ENCODE data around the gene STAT5B. TPM values are rescaled to one million over a fixed set of nuclear protein-coding genes. Genes with fewer than 3 reads are reported as not detected.

The STAT5B gene
- total RNA-seq, 1 donor from 2014 or later, result 49.2 TPM

DNA sequence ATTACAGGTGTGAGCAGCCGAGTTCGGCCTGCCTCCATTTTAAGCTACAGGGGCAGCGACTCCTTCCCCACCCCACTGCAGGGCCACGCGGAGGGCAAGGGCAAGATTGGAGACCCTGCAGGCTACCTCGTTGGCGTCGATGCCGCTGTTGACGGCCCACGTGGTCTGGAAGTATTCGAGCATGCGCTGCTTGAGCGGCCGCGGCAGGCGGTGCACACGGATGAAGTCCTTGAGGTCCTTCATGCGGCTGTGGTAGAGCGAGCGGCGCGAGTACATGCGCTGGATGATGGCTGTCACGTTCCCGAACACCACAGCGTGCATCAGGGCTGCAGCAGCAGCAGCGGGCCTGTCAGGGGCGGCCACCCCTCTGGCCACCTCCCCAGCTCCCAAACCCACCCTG, 106.8 kb downstream of the STAT5B start:
- H3K9me3 Mint-ChIP-seq, result no peaks in the 10 kb centered on the region
- DNase-seq (ENCODE audit: low read depth, low spot score), result no peak
- peaks cover 5% of the 10 kb centered on the region for H3K4me1 Mint-ChIP-seq
- H3K36me3 Mint-ChIP-seq (ENCODE audit: low read depth), result no peaks in the 10 kb centered on the region
- H3K4me3 Mint-ChIP-seq, result no peak overlapping the region
- H3K27ac Mint-ChIP-seq (ENCODE audit: unreplicated experiment), result no peak overlapping the region
- TF ChIP-seq, protein P1, sequence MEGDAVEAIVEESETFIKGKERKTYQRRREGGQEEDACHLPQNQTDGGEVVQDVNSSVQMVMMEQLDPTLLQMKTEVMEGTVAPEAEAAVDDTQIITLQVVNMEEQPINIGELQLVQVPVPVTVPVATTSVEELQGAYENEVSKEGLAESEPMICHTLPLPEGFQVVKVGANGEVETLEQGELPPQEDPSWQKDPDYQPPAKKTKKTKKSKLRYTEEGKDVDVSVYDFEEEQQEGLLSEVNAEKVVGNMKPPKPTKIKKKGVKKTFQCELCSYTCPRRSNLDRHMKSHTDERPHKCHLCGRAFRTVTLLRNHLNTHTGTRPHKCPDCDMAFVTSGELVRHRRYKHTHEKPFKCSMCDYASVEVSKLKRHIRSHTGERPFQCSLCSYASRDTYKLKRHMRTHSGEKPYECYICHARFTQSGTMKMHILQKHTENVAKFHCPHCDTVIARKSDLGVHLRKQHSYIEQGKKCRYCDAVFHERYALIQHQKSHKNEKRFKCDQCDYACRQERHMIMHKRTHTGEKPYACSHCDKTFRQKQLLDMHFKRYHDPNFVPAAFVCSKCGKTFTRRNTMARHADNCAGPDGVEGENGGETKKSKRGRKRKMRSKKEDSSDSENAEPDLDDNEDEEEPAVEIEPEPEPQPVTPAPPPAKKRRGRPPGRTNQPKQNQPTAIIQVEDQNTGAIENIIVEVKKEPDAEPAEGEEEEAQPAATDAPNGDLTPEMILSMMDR (conservative IDR thresholded peaks at IDR 0.05), result no peak
- peaks cover 30% of the 10 kb centered on the region for H3K27me3 Mint-ChIP-seq (ENCODE audit: low read depth)

DNA sequence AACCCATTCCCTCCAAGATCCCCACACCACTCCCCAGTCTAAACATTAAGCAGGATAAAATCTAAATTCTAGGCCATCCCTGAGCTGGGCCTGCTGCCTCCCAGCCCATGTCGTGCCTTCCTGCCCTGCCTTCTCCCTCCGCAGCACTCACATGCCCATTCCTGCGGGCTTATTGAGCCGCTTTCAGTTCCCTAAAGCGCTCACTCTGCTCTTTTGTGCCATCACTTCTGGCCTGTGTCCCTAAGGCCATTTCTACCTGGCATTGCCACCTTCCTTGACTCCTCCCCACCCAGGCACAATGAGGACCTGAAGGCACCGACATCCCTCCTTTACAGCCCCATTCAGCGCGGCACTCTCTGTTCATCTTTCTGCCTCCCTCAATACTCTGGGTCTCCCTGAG, 108.4 kb downstream of the STAT5B start:
- Mint-ChIP-seq H3K36me3 (ENCODE audit: low read depth) (no peaks in the 10 kb centered on the region), H3K27ac (ENCODE audit: unreplicated experiment) (no peak overlapping the region), H3K4me1 (peaks cover 9% of the 10 kb centered on the region), H3K27me3 (ENCODE audit: low read depth) (peaks cover 22% of the 10 kb centered on the region), H3K4me3 (no peak overlapping the region), H3K9me3 (no peaks in the 10 kb centered on the region)
- DNase-seq (ENCODE audit: low read depth, low spot score), result no peak
- TF ChIP-seq, protein P1 (conservative IDR thresholded peaks at IDR 0.05), result no peak

DNA sequence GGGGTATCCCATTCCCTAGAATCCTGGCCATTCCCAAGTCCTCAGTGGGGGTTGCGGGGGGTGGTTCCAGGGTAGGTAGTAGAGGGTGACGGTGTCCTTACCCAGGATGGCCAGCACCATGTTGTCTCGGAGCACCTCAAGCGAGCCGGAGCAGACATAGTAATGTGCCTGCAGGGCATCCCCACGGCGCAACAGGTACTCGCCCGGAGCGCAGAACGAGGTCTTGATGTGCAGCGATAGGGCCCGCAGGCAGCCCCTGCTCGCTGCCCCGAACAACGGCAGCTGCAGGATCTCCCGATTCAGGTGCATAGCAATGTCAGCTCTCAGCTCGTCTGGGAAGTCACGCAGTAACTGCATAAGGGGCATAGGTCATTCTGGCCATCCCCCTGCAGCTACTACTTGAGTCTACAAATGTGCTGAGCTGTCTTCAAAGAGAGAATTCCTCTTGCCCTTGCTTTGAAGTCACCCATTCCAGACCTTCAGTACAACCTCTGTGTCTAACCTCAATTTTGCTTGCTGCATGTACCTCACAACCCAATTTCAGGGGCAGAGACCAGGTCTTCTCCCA, 109.9 kb downstream of the STAT5B start:
- no peaks in the 10 kb centered on the region for H3K9me3 Mint-ChIP-seq
- H3K4me3 Mint-ChIP-seq, result no peak overlapping the region
- H3K36me3 Mint-ChIP-seq (ENCODE audit: low read depth), result no peaks in the 10 kb centered on the region
- H3K27ac Mint-ChIP-seq (ENCODE audit: unreplicated experiment), result no peak overlapping the region
- peaks cover 9% of the 10 kb centered on the region for H3K4me1 Mint-ChIP-seq
- TF ChIP-seq, protein P1 (conservative IDR thresholded peaks at IDR 0.05), result no peak
- H3K27me3 Mint-ChIP-seq (ENCODE audit: low read depth), result peaks cover 11% of the 10 kb centered on the region
- DNase-seq (ENCODE audit: low read depth, low spot score), result no peak

DNA sequence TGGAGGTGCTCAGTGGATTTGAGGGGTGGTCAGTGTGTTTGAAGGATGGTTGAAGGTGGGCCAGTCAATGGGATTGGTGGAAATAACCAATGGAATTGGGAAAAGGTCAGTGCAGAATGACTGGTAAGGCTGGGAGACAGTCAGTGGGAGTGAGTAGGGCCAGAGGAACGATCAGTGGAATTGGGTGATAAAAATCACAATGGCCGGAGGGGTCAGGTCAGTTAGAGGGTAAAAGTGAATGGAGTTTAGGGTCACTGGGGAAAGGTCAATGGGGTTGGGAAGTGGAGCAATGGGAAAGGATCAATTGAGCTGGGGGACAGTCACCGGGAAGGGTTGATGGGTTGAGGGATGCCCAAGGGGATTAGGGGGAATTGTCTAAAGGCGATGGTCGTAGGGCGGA, 110.4 kb downstream of the STAT5B start:
- Mint-ChIP-seq H3K4me3 (no peak overlapping the region), H3K4me1 (peaks cover 9% of the 10 kb centered on the region), H3K27ac (ENCODE audit: unreplicated experiment) (no peak overlapping the region), H3K9me3 (no peaks in the 10 kb centered on the region), H3K27me3 (ENCODE audit: low read depth) (peaks cover 6% of the 10 kb centered on the region), H3K36me3 (ENCODE audit: low read depth) (no peaks in the 10 kb centered on the region)
- DNase-seq (ENCODE audit: low read depth, low spot score), result no peak
- TF ChIP-seq, protein P1 (conservative IDR thresholded peaks at IDR 0.05), result no peak

DNA sequence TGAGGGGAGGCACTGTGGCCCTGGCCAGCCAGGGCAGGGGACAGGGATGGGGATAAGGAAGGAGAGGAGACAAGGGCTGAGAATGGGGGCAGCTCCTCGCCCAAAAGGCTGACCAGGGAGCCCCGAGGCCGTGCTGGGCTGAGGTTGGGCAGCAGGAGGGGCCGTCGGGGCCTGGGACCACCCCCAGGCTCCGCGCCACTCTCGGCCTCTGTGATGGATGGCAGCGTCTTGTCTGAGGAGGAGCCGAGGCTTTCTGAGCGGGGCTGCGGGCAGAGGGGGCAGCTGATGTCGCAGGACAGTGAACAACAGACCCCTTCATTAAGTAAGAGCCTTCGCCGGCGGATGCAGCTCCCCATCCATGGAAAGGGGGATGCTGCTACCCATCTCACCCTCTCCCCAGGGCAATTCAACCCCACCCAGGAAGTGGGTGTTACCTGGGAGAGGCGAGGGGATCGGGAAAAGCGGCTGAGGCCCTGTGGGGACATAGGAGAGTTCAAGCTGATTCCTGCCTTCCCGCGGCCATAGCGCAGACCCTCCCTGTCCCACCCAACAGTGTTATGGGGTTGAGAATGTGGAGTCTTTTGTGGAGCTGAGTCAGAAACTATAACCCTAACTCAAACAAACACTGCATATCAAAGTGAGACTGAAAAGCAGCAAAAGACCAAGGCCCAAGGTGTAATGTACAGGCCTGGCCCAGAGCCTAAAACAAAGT, 112.3 kb downstream of the STAT5B start:
- H3K9me3 Mint-ChIP-seq, result no peaks in the 10 kb centered on the region
- no peak overlapping the region for H3K4me3 Mint-ChIP-seq
- peaks cover 3% of the 10 kb centered on the region for H3K27me3 Mint-ChIP-seq (ENCODE audit: low read depth)
- peaks cover 15% of the 10 kb centered on the region for H3K4me1 Mint-ChIP-seq
- TF ChIP-seq, protein P1 (conservative IDR thresholded peaks at IDR 0.05), result no peak
- H3K27ac Mint-ChIP-seq (ENCODE audit: unreplicated experiment), result no peak overlapping the region
- H3K36me3 Mint-ChIP-seq (ENCODE audit: low read depth), result no peaks in the 10 kb centered on the region
- no peak for DNase-seq (ENCODE audit: low read depth, low spot score)

Measured in neural crest cell (in vitro differentiated cells).